HUES48 (cell line): Measurements from ENCODE around the gene LMOD2.
"Not testable (repeated sequence)": the region's sequence is repeated elsewhere in the genome, so short reads cannot be mapped to it uniquely, and the experiment has no call there.

Experiments used
- H3K27ac ChIP-seq: one replicate; pipeline ENCODE4 v1.7.0; 2013; ENCODE audit warnings: low read depth, low read length, inconsistent platforms
- H3K27me3 ChIP-seq: 2 replicates; pipeline ENCODE4 v1.6.1; 2013; ENCODE audit warnings: mild to moderate bottlenecking, low read length; ENCODE audit not compliant: control insufficient read depth, insufficient read depth
- H3K36me3 ChIP-seq: 2 replicates; pipeline ENCODE4 v1.6.1; 2013; ENCODE audit warnings: low read length; ENCODE audit not compliant: control insufficient read depth, insufficient read depth
- H3K4me1 ChIP-seq: 2 replicates; pipeline ENCODE4 v1.6.1; 2013; ENCODE audit warnings: mild to moderate bottlenecking, low read length; ENCODE audit not compliant: control insufficient read depth, insufficient read depth
- H3K4me3 ChIP-seq: 2 replicates; pipeline ENCODE4 v1.5.1; 2013; ENCODE audit warnings: mild to moderate bottlenecking, low read depth, low read length
- H3K9ac ChIP-seq: 2 replicates; pipeline ENCODE4 v1.6.1; 2013; ENCODE audit warnings: mild to moderate bottlenecking, low read depth, low read length, moderate library complexity
- H3K9me3 ChIP-seq: 2 replicates; pipeline ENCODE4 v1.6.1; 2013; ENCODE audit warnings: low read length; ENCODE audit not compliant: control insufficient read depth, insufficient read depth

LMOD2 gene

GRCh38 chr7:123625254-123625653 is 30.4 kb upstream of the LMOD2 start:
- H3K4me1 ChIP-seq, result peaks cover 5% of the 10 kb centered on the region; the same call in 1 of the 2 replicates
- H3K4me3 ChIP-seq, result no peak overlapping the region
- no peak overlapping the region for H3K9ac ChIP-seq
- no peak overlapping the region for H3K27ac ChIP-seq
- no peaks in the 10 kb centered on the region for H3K36me3 ChIP-seq
- no peaks in the 10 kb centered on the region for H3K9me3 ChIP-seq
- H3K27me3 ChIP-seq, result no peaks in the 10 kb centered on the region

GRCh38 chr7:123627851-123628250 is 27.8 kb upstream of the LMOD2 start:
- Histone ChIP-seq H3K36me3 (no peaks in the 10 kb centered on the region), H3K27me3 (no peaks in the 10 kb centered on the region), H3K9me3 (no peaks in the 10 kb centered on the region), H3K9ac (no peak overlapping the region), H3K4me1 (peaks cover 5% of the 10 kb centered on the region; the same call in 1 of the 2 replicates), H3K27ac (no peak overlapping the region), H3K4me3 (no peak overlapping the region)

DNA sequence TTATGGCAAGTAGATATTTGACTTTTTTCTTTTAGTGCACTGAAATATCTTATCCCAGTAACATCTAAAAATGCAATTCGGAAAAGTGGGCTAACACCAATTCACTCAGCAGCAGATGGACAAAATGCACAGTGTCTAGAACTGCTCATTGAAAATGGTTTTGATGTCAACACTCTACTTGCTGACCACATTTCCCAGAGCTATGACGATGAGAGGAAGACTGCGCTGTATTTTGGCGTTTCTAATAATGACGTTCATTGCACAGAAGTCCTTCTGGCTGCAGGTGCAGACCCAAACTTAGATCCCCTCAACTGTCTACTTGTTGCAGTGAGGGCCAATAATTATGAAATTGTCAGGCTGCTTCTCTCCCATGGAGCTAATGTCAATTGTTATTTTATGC is 26.8 kb upstream of the LMOD2 start:
- peaks cover 5% of the 10 kb centered on the region; the same call in 1 of the 2 replicates for H3K4me1 ChIP-seq
- H3K9me3 ChIP-seq, result no peaks in the 10 kb centered on the region
- no peak overlapping the region for H3K27ac ChIP-seq
- H3K9ac ChIP-seq, result no peak overlapping the region
- H3K36me3 ChIP-seq, result no peaks in the 10 kb centered on the region
- H3K4me3 ChIP-seq, result no peak overlapping the region
- H3K27me3 ChIP-seq, result no peaks in the 10 kb centered on the region

- peaks cover 5% of the 10 kb centered on the region; the same call in 1 of the 2 replicates for H3K4me1 ChIP-seq
- no peak overlapping the region for H3K4me3 ChIP-seq
- H3K27ac ChIP-seq, result no peak overlapping the region
- H3K36me3 ChIP-seq, result no peaks in the 10 kb centered on the region
- H3K9me3 ChIP-seq, result no peaks in the 10 kb centered on the region
- no peaks in the 10 kb centered on the region for H3K27me3 ChIP-seq
- no peak overlapping the region for H3K9ac ChIP-seq
Measured at GRCh38 chr7:123629281-123629680, 26.4 kb upstream of the LMOD2 start.

DNA sequence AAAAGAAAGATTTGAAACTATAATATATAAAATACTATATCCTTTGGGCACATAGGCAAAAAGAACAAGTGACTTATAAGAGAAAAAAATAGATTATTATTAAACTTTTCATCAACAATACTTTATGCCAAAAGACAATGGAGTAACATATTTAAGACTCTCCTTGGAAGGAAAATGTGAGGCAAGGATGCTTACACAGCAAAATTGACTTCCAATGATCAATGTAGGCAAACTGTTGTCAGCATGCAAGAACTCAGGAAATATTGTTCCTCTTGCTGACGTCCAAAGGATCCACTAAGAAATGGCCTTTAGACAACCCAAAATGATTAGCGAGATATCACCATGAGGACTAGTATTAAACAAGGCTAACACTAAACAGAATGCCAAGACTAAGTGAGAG is 22.9 kb upstream of the LMOD2 start:
- Histone ChIP-seq H3K4me3 (no peak overlapping the region), H3K36me3 (no peaks in the 10 kb centered on the region)

GRCh38 chr7:123633553-123633952 is 22.1 kb upstream of the LMOD2 start:
- H3K27ac ChIP-seq, result no peak overlapping the region
- no peak overlapping the region for H3K4me3 ChIP-seq
- no peaks in the 10 kb centered on the region for H3K9me3 ChIP-seq
- no peak overlapping the region for H3K9ac ChIP-seq
- no peaks in the 10 kb centered on the region for H3K27me3 ChIP-seq
- no peaks in the 10 kb centered on the region for H3K36me3 ChIP-seq
- peaks cover 9% of the 10 kb centered on the region; the same call in 1 of the 2 replicates for H3K4me1 ChIP-seq

More for the DNA sequence above, 22.9 kb upstream of the LMOD2 start:
- Histone ChIP-seq H3K27me3 (no peaks in the 10 kb centered on the region), H3K9ac (no peak overlapping the region), H3K9me3 (no peaks in the 10 kb centered on the region), H3K4me1 (peaks cover 9% of the 10 kb centered on the region; the same call in 1 of the 2 replicates), H3K27ac (no peak overlapping the region)

DNA sequence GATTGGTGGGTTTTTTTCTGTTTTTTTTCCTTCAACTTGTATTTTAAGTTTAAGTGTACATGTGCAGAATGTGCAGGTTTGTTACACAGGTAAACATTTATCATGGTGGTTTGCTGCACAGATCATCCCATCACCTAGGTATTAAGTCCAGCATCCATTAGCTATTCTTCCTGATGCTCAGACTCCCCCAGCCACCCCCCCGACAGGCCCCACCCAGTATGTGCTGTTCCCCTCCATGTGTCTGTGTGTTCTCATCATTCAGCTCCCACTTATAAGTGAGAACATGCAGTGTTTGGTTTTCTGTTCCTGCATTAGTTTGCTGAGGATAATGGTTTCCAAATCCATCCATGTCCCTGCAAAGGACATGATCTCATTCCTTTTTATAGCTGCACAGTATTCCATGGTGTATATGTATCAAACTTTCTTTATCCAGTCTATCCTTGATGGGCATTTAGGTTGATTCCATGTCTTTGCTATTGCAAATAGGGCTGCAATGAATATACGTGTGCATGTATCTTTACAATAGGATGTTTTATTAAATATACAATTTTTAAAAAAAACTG is 21.6 kb upstream of the LMOD2 start:
- not testable (repeated sequence) for H3K4me1 ChIP-seq

DNA sequence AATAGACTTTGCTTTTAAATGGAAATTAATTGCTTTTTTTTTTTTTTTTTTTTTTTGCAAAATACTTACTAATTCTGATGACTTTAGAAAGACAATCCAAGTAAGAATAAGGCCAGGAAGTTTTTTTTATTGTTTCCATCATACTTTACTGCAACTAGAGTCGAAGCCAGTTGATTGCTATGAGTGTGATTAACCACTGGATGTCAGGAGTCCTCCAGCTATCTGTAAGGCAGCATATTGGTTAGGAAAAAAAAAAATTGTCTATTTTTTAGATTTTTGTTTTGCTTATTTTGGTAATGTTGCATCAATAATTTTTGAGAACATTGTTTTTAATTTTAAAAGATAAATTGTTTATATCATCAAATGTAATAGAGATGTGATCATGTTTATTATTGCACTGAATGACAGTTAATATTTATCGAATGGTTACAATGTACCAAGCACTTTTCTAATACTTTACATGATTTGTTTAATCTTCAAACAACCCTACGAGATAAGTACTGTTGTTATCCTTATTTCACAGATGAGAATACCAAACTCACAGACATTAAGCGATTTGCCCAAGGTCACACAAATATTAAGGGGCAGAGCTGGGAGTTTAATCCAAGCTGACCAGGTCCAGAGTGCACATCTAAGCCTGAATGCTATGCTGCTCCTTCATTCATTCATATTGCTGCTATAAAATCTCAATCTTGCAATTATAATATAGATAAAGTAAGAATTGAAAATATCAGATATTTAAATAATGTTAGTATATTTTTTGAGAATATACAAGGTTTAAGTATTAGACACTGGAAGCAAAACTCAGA is 19.9 kb upstream of the LMOD2 start:
- H3K27ac ChIP-seq, result no peak overlapping the region
- H3K9ac ChIP-seq, result no peak overlapping the region
- peaks cover 5% of the 10 kb centered on the region; the same call in 1 of the 2 replicates for H3K4me1 ChIP-seq
- H3K36me3 ChIP-seq, result no peaks in the 10 kb centered on the region
- H3K4me3 ChIP-seq, result no peak overlapping the region
- H3K27me3 ChIP-seq, result no peaks in the 10 kb centered on the region
- no peaks in the 10 kb centered on the region for H3K9me3 ChIP-seq

More for the DNA sequence above, 21.6 kb upstream of the LMOD2 start:
- not testable (repeated sequence) for H3K9ac ChIP-seq, H3K27me3 ChIP-seq, H3K27ac ChIP-seq, H3K9me3 ChIP-seq, H3K36me3 ChIP-seq, H3K4me3 ChIP-seq

GRCh38 chr7:123637203-123637602 is 18.5 kb upstream of the LMOD2 start:
- H3K9ac ChIP-seq, result no peak overlapping the region
- no peak overlapping the region for H3K27ac ChIP-seq
- no peaks in the 10 kb centered on the region for H3K27me3 ChIP-seq
- no peak overlapping the region for H3K4me3 ChIP-seq
- no peaks in the 10 kb centered on the region for H3K36me3 ChIP-seq
- H3K9me3 ChIP-seq, result no peaks in the 10 kb centered on the region
- peaks cover 5% of the 10 kb centered on the region; the same call in 1 of the 2 replicates for H3K4me1 ChIP-seq

DNA sequence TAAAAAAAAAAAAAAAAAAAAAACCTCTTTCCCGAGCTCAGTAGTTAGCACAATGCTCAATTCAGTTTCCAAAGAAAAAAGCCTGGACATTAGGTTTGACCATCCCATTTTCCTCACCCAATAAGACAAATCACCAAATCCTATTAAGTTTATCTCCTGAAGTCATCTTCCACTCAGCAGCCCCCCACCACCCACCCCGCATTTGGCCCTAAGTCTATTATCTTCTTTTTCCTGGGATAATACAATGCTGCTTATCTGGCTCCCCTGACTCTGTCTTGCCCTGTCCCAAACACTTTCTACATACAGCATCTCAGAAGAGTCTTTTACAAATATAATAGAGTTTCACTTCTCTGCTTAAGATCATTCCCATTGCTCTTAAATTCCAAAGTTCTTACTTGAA is 17.8 kb upstream of the LMOD2 start:
- Histone ChIP-seq H3K36me3 (no peaks in the 10 kb centered on the region), H3K9ac (no peak overlapping the region), H3K4me3 (no peak overlapping the region), H3K27me3 (no peaks in the 10 kb centered on the region), H3K27ac (no peak overlapping the region), H3K4me1 (peaks cover 5% of the 10 kb centered on the region; the same call in 1 of the 2 replicates), H3K9me3 (no peaks in the 10 kb centered on the region)

- Histone ChIP-seq H3K9me3 (no peaks in the 10 kb centered on the region), H3K4me3 (no peak overlapping the region), H3K36me3 (no peaks in the 10 kb centered on the region), H3K27ac (no peak overlapping the region), H3K4me1 (peaks cover 20% of the 10 kb centered on the region), H3K9ac (no peak overlapping the region), H3K27me3 (no peaks in the 10 kb centered on the region)
Measured at GRCh38 chr7:123639631-123640030, 16.0 kb upstream of the LMOD2 start.
